GM10266 (cell line): ENCODE data around the gene BBS4.

ENCODE experiments used
- DNase-seq: peaks from one replicate; pipeline ENCODE4 v3.0.0; 2012; ENCODE audit errors: extremely low spot score
- TF ChIP-seq, protein P1 (sequence below): IDR thresholded peaks from 2 replicates; pipeline ENCODE4 v1.5.1; 2012; ENCODE audit warnings: mild to moderate bottlenecking, low read depth; ENCODE audit not compliant: control insufficient read depth, insufficient read depth; ENCODE audit errors: missing control alignments

The BBS4 gene

DNA sequence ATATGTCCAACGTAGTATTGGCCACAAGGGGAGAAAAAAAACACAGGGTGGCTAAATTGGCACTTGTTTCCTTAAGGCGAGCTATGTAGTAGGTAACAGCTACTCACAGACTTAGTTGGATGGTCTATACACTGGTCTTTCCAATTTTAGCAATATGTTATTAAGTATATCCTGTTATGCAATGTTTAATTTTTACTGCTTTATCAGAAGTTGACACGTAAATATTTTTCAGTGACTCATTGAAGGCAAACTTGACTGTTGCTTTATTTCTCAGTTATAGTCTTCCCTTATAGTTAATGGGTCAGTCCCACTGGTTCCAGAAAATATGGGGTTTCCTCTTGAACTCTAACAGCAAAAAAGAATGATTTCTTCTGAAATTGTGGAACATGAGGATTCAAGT, 51.1 kb downstream of the BBS4 start:
- TF ChIP-seq, protein P1, sequence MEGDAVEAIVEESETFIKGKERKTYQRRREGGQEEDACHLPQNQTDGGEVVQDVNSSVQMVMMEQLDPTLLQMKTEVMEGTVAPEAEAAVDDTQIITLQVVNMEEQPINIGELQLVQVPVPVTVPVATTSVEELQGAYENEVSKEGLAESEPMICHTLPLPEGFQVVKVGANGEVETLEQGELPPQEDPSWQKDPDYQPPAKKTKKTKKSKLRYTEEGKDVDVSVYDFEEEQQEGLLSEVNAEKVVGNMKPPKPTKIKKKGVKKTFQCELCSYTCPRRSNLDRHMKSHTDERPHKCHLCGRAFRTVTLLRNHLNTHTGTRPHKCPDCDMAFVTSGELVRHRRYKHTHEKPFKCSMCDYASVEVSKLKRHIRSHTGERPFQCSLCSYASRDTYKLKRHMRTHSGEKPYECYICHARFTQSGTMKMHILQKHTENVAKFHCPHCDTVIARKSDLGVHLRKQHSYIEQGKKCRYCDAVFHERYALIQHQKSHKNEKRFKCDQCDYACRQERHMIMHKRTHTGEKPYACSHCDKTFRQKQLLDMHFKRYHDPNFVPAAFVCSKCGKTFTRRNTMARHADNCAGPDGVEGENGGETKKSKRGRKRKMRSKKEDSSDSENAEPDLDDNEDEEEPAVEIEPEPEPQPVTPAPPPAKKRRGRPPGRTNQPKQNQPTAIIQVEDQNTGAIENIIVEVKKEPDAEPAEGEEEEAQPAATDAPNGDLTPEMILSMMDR: no peak

GRCh38 chr15:72737723-72738122, 51.7 kb downstream of the BBS4 start:
- TF ChIP-seq, protein P1: no peak
- no peak for DNase-seq

More for the DNA sequence above, 51.1 kb downstream of the BBS4 start:
- DNase-seq: no peak

DNA sequence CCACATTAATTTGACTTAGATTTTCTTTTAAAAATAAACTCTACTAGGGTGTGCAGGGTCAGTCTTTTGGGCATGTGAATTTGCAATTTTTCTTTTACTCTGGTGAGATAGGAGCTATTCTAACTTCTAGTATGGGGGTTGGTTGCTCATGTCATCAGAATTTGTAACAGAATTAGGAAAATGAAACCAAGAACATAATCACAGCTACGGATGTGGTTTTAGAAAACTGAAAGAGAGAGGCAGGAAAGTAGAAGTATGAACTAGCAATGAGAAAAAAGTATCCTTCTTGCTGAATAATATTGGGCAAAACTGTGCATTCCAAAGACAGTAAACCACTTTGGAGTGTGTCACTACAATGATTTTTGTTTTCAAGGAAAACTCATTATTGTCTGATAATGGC, 54.2 kb downstream of the BBS4 start:
- DNase-seq: peak; percentile 54
- TF ChIP-seq, protein P1: no peak

DNA sequence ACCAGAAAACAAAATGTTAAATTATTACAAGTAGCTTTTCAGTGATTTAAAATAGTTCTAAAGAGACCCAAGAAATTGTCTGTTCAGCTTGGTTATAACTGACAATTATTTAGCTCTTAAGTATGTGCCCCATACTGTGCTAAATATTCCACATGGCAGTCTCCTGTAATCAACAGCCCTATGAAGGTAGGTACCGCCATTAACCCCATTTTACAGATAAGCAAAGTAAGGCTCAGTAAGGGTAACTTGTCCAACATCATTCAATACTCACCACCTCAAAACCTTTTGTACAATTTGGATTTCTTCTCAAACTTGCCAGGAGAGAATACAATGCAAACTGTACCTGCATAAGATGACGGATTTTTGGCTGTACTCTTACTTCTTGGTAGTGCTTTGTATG, 63.7 kb downstream of the BBS4 start:
- no peak for DNase-seq
- TF ChIP-seq, protein P1: no peak

DNA sequence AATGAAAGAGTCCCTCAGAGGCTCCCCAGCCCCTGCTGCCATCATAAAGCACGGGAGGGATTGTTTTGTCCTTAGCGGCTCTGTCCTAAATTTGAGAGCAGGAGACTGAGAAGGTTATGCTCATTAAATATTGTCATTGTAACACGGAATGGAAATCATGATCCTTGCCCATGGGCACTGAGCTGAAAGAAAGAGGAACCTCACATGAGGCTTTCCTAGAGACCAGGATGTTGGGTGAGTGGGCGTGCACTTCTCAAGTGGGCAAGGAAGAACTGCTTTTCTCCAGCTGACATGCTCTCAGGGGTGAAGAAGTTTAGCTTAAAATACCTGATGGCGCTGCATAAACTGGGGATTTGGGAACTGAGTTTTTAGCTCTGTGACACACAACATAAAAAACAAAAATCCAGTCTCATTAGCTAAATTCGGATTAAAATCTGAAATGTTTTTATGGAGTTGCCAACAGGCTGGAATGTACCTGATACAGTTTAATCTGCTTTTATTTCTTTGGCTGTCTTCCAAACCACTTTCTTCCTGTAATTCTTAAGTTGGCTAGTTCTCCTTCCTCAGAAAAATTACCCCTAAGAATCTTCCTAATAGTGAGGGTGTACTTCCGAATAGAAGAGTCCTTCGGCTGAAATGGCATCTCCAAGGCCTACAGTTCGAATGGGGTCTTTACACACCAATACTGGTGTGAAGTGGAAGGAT, 65.9 kb downstream of the BBS4 start:
- no peak for DNase-seq
- TF ChIP-seq, protein P1: no peak

DNA sequence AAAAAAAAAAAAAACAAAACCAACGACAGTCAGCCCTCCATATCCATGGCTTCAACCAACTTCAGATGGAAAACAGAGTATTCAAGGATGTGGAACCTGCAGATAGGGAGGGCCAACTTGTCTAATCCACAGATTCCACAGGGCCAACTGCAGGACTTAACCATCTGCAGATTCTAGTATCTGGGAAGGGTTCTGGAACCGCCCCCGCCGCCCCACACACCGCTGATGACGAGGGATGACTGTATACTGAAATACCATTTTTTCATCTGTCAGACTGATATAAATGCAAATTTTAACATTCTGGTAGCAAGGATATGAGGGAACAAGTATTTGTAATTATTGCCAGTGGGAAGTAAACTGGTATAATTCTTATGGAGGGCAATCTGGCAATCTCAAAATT, 68.1 kb downstream of the BBS4 start:
- DNase-seq: no peak
- TF ChIP-seq, protein P1: no peak

DNA sequence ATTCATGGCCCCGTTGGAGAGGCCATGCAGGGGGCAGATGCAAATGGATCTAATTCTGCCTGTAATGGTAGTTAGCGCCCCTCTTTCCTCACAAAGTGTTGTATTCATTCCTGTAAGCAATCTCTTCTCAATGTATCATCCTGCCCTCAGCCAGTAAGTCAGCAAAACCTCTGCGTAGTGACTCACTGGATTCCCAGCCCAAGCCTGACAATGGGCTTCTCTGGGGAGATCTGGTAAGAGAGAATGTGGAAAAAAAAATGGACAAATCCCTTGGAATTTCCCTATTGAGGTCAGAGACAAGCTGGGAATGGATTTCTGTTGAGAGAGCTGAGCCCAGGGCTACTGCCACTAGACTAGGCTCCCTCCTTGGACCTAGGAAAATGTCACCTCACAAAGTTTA, 72.2 kb downstream of the BBS4 start:
- no peak for DNase-seq
- TF ChIP-seq, protein P1: no peak
